MCF 10A (cell line): ENCODE measurements around the gene VSTM4. TPM values are rescaled to one million over a fixed set of nuclear protein-coding genes. Genes with fewer than 3 reads are reported as not detected.

ENCODE experiments used
- BruUV-seq: library from RNA; stranded (reverse); fragments of 400-500 nt; replicated peaks from 2 replicates; lab custom pipeline; 2021; lab: Mats Ljungman, UMichigan
- CTCF ChIA-PET: fragments of 300-600 bp; sonication (Branson Sonifier 250); formaldehyde crosslinking; extraction: SDS; loops from one replicate; lab custom pipeline; 2021; ENCODE audit warnings: antibody characterized with exemption, inconsistent platforms; lab: Yijun Ruan, JAX
- POLR2A ChIA-PET: fragments of 300-600, 350-650 bp; sonication (Branson Sonifier 250); formaldehyde crosslinking; extraction: SDS; loops from one replicate; lab custom pipeline; 2020; ENCODE audit warnings: antibody characterized with exemption, inconsistent platforms; lab: Yijun Ruan, JAX
- DNase-seq: peaks from one replicate; pipeline ENCODE4 v3.0.0-alpha.2; 2018; ENCODE audit not compliant: unreplicated experiment
- H3K27ac Mint-ChIP-seq: one replicate; pipeline ENCODE4 v1.8.0; 2022; ENCODE audit warnings: mild to moderate bottlenecking, low read depth, mixed read lengths; ENCODE audit not compliant: unreplicated experiment
- H3K27me3 Mint-ChIP-seq: one replicate; pipeline ENCODE4 v1.8.0; 2022; ENCODE audit warnings: mixed read lengths; ENCODE audit not compliant: insufficient read depth, unreplicated experiment
- H3K36me3 Mint-ChIP-seq: one replicate; pipeline ENCODE4 v1.8.0; 2022; ENCODE audit warnings: mild to moderate bottlenecking, moderate library complexity, mixed read lengths; ENCODE audit not compliant: insufficient read depth, unreplicated experiment
- H3K4me1 Mint-ChIP-seq: one replicate; pipeline ENCODE4 v1.8.0; 2022; ENCODE audit warnings: mixed read lengths; ENCODE audit not compliant: insufficient read depth, unreplicated experiment
- H3K4me3 Mint-ChIP-seq: one replicate; pipeline ENCODE4 v1.8.0; 2022; ENCODE audit warnings: mild to moderate bottlenecking, moderate library complexity, mixed read lengths; ENCODE audit not compliant: unreplicated experiment
- H3K9me3 Mint-ChIP-seq: one replicate; pipeline ENCODE4 v1.8.0; 2022; ENCODE audit warnings: mixed read lengths; ENCODE audit not compliant: unreplicated experiment
- intact Hi-C: fragments of 100-400 bp; cut with micrococcal nuclease; formaldehyde crosslinking; loops from 2 replicates; pipeline ENCODE4 v1.14.1; 2022
- total RNA-seq: library from RNA; stranded (reverse); gene quantifications from 2 replicates; pipeline ENCODE4 v1.2.3, GENCODE V29; 2022
- TF ChIP-seq, protein P1 (sequence below): fragments of 200-600 bp; IDR thresholded peaks from one replicate; pipeline ENCODE4 v1.8.0; 2022; ENCODE audit warnings: antibody characterized with exemption, mild to moderate bottlenecking; ENCODE audit not compliant: unreplicated experiment

Gene VSTM4
- total RNA-seq, 1 experiment from 2014 or later = not detected

DNA sequence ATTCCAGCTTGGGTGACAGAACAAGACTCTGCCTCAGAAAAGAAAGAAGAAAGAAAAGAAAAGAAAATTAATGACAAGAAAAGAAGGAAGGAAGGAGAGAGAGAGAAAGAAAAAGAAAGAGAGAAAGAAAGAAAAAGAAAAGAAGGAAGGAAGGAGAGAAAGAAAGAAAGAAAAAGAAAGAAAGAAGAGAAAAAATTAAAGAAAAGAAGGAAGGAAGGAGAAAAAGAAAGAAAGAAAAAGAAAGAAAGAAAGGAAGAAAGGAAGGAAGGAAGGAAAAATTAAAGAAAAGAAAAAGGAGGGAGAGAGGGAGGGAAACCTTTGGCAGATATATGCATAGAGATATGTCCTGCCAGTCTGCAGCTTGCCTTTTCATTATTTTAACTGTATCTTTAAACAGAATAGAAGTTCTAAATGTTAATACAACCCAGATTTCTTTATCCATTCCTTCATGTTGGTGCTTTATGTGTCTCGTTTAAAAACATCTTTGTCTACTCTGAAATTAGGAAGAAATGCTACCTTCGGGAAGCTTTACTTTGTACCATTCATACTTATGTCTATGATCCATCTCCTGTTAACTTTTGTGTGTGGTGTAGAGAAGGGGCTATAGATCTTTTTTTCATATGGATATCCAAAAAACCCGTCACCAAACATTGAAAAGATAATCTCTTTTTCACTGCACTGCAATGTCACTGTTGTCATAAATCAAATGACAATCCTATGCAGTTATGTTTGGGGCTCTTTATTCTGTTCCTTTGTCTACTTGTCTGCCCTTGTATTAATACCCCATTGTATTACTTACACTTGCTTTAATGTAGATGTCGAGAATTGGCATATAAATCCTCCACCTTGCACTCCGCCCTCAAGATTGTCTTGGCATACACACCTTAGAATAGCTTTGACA lies 70.8 kb downstream of the VSTM4 start:
- no peak overlapping the region for H3K4me3 Mint-ChIP-seq
- no peaks in the 10 kb centered on the region for H3K4me1 Mint-ChIP-seq
- POLR2A ChIA-PET = interaction anchor here (0.8 kb wide), 1 partner anchor 472 kb away, joined by 4 read pairs; no protein-coding TSS in a partner anchor
- intact Hi-C loops = loop anchor here (5.0 kb wide), 1 partner anchor 88 kb away; the partner anchor contains the start of gene FAM170B
- peaks cover 73% of the 10 kb centered on the region for H3K27me3 Mint-ChIP-seq
- H3K9me3 Mint-ChIP-seq = no peaks in the 10 kb centered on the region
- TF ChIP-seq, protein P1, sequence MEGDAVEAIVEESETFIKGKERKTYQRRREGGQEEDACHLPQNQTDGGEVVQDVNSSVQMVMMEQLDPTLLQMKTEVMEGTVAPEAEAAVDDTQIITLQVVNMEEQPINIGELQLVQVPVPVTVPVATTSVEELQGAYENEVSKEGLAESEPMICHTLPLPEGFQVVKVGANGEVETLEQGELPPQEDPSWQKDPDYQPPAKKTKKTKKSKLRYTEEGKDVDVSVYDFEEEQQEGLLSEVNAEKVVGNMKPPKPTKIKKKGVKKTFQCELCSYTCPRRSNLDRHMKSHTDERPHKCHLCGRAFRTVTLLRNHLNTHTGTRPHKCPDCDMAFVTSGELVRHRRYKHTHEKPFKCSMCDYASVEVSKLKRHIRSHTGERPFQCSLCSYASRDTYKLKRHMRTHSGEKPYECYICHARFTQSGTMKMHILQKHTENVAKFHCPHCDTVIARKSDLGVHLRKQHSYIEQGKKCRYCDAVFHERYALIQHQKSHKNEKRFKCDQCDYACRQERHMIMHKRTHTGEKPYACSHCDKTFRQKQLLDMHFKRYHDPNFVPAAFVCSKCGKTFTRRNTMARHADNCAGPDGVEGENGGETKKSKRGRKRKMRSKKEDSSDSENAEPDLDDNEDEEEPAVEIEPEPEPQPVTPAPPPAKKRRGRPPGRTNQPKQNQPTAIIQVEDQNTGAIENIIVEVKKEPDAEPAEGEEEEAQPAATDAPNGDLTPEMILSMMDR = no peak
- no peak overlapping the region for H3K27ac Mint-ChIP-seq
- DNase-seq = no peak
- CTCF ChIA-PET = interaction anchor here (0.5 kb wide), 1 partner anchor 39 kb away, joined by 3 read pairs; no protein-coding TSS in a partner anchor
- no peaks in the 10 kb centered on the region for H3K36me3 Mint-ChIP-seq
- no TSS peak for BruUV-seq

DNA sequence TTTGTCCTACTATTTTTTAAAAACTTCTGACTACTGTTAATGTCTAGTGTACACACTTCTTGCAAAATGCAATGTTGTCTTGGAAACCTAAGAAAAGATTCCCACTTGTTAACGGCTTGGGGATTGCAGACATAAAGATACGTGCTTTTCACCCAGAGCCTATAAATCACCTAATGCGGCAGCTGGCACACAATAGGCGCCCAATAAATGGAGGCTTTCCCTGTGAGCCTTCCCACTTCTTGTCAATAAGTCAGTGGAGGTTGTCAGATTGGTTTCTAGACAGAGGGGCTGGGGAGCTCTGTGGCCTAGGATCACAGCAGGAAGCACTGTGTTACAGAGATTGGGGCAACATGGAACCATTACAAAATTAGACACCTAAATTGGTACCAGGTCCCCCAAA lies 74.7 kb downstream of the VSTM4 start:
- no TSS peak for BruUV-seq
- Mint-ChIP-seq H3K27me3 (peaks cover 35% of the 10 kb centered on the region), H3K36me3 (no peaks in the 10 kb centered on the region), H3K4me1 (no peaks in the 10 kb centered on the region), H3K4me3 (no peak overlapping the region), H3K27ac (no peak overlapping the region), H3K9me3 (no peaks in the 10 kb centered on the region)
- intact Hi-C loops = loop anchor here (5.0 kb wide), 1 partner anchor 92 kb away; the partner anchor contains the start of gene FAM170B
- POLR2A ChIA-PET = no interaction called here
- TF ChIP-seq, protein P1 = no peak
- CTCF ChIA-PET = no interaction called here
- no peak for DNase-seq

DNA sequence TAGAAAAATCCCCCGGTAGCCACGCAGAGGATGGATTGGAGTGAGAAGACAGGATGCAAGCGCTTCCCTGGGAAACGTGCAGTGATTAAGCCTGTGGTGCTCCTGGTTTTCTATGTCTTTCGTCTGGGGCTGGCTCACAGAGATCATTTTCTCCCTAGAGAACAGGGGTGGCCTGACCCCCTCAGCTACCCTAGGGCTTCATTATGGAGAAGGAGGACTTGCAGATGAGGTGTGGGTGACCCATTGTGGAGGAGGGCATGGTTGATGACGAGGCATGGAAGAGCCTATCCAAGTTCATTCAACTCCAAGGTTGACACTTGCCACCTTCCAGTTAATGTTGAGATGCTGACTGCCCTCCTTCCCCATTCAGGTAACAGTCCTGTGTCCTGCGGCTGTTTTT lies 75.9 kb downstream of the VSTM4 start:
- no TSS peak for BruUV-seq
- DNase-seq = no peak
- TF ChIP-seq, protein P1 = no peak
- POLR2A ChIA-PET = interaction anchor here (0.6 kb wide), 1 partner anchor 27 kb away, joined by 3 read pairs; no protein-coding TSS in a partner anchor
- intact Hi-C loops = no loop called here
- CTCF ChIA-PET = interaction anchor here (0.8 kb wide), 1 partner anchor 9 kb away, joined by 3 read pairs; no protein-coding TSS in a partner anchor
- Mint-ChIP-seq H3K4me3 (no peak overlapping the region), H3K9me3 (no peaks in the 10 kb centered on the region), H3K36me3 (no peaks in the 10 kb centered on the region), H3K27me3 (peaks cover 23% of the 10 kb centered on the region), H3K27ac (no peak overlapping the region), H3K4me1 (no peaks in the 10 kb centered on the region)

DNA sequence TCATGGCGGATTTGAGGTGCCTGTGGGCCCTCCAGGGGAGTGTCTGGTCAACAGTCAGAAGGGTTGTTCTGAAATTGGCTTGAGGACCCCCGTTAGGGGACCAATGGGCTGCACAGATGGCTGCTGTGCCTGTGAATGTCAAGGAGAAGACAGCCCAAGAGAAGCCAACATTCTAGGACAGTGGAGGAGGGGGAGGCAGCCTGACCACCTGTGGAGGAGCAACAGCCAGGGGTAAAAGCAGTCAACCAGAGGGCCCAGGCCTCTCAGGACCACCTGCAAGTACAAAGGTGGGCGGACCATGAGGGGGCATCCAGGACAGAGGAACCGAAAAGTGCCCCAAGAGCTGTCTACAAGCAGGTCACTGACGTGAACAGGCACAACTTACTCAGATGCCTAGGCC lies 76.6 kb downstream of the VSTM4 start:
- Mint-ChIP-seq H3K27ac (no peak overlapping the region), H3K36me3 (no peaks in the 10 kb centered on the region), H3K9me3 (no peaks in the 10 kb centered on the region), H3K4me1 (no peaks in the 10 kb centered on the region), H3K27me3 (peaks cover 16% of the 10 kb centered on the region), H3K4me3 (no peak overlapping the region)
- intact Hi-C loops = no loop called here
- TF ChIP-seq, protein P1 = no peak
- ChIA-PET CTCF (interaction anchor here (0.8 kb wide), 1 partner anchor 9 kb away, joined by 3 read pairs; no protein-coding TSS in a partner anchor), POLR2A (no interaction called here)
- DNase-seq = no peak
- no TSS peak for BruUV-seq
